Measurements from ENCODE around the gene GPC6.

GRCh38 chr13:94387047-94387446, 1160.4 kb downstream of the GPC6 start:
- no peak for TF ChIP-seq POLR2A (IDR thresholded peaks at IDR 0.05; ENCODE audit: extremely low read depth, insufficient read length)
- TF ChIP-seq, protein P1, sequence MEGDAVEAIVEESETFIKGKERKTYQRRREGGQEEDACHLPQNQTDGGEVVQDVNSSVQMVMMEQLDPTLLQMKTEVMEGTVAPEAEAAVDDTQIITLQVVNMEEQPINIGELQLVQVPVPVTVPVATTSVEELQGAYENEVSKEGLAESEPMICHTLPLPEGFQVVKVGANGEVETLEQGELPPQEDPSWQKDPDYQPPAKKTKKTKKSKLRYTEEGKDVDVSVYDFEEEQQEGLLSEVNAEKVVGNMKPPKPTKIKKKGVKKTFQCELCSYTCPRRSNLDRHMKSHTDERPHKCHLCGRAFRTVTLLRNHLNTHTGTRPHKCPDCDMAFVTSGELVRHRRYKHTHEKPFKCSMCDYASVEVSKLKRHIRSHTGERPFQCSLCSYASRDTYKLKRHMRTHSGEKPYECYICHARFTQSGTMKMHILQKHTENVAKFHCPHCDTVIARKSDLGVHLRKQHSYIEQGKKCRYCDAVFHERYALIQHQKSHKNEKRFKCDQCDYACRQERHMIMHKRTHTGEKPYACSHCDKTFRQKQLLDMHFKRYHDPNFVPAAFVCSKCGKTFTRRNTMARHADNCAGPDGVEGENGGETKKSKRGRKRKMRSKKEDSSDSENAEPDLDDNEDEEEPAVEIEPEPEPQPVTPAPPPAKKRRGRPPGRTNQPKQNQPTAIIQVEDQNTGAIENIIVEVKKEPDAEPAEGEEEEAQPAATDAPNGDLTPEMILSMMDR (IDR thresholded peaks at IDR 0.05; ENCODE audit: low read depth, low read length), result no peak
- TF ChIP-seq, protein P2, sequence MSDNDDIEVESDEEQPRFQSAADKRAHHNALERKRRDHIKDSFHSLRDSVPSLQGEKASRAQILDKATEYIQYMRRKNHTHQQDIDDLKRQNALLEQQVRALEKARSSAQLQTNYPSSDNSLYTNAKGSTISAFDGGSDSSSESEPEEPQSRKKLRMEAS (IDR thresholded peaks at IDR 0.05; ENCODE audit: low read depth, low read length), result no peak
- no peak for TF ChIP-seq MYC (IDR thresholded peaks at IDR 0.05; ENCODE audit: low read depth, low read length)

Data from NB4 (cell line).